ENCODE results near the gene COL21A1. TPM values are rescaled to one million over a fixed set of nuclear protein-coding genes. Genes with fewer than 3 reads are reported as not detected.
"Not testable (repeated sequence)": the region's sequence is repeated elsewhere in the genome, so short reads cannot be mapped to it uniquely, and the experiment has no call there.

The COL21A1 gene
- total RNA-seq (2014; rRNA removed; shearing (Covaris generic)), result 0.25 and 0.41 TPM in 2 replicates

- no peak for DNase-seq (ENCODE audit: low spot score)
Measured at GRCh38 chr6:56246881-56247653, at the start of gene COL21A1. Gene COL21A1, minus strand, starts transcription at chr6:56247580. Its CDS starts 64,962 bp downstream, at chr6:56182618.

GRCh38 chr6:56293781-56294180 lies 46.4 kb upstream of the COL21A1 start:
- no peak for DNase-seq (ENCODE audit: low spot score)

GRCh38 chr6:56292505-56293181 lies 45.3 kb upstream of the COL21A1 start:
- peak; percentile 69 for DNase-seq (ENCODE audit: low spot score)

- DNase-seq (ENCODE audit: low spot score), result no peak
Measured at GRCh38 chr6:56291302-56291917, 44.0 kb upstream of the COL21A1 start.

- no peak for DNase-seq (ENCODE audit: low spot score)
Measured at GRCh38 chr6:56289721-56290120, 42.3 kb upstream of the COL21A1 start.

GRCh38 chr6:56288347-56288746 lies 41.0 kb upstream of the COL21A1 start:
- DNase-seq (ENCODE audit: low spot score), result no peak

- DNase-seq (ENCODE audit: low spot score), result no peak
Measured at GRCh38 chr6:56282391-56282790, 35.0 kb upstream of the COL21A1 start.

- no peak for DNase-seq (ENCODE audit: low spot score)
Measured at GRCh38 chr6:56280126-56280525, 32.7 kb upstream of the COL21A1 start.

- DNase-seq (ENCODE audit: low spot score), result peak; percentile 15
Measured at GRCh38 chr6:56279331-56280080, 32.1 kb upstream of the COL21A1 start.

GRCh38 chr6:56278171-56278591 lies 30.8 kb upstream of the COL21A1 start:
- DNase-seq (ENCODE audit: low spot score), result no peak

GRCh38 chr6:56270812-56271441 lies 23.5 kb upstream of the COL21A1 start:
- no peak for DNase-seq (ENCODE audit: low spot score)

- DNase-seq (ENCODE audit: low spot score), result no peak
Measured at GRCh38 chr6:56268266-56268665, 20.9 kb upstream of the COL21A1 start.

GRCh38 chr6:56266011-56266410 lies 18.6 kb upstream of the COL21A1 start:
- DNase-seq (ENCODE audit: low spot score), result no peak

- DNase-seq (ENCODE audit: low spot score), result no peak
Measured at GRCh38 chr6:56263596-56264315, 16.4 kb upstream of the COL21A1 start.

- DNase-seq (ENCODE audit: low spot score), result not testable (repeated sequence)
Measured at GRCh38 chr6:56260593-56260992, 13.2 kb upstream of the COL21A1 start.

- DNase-seq (ENCODE audit: low spot score), result peak; percentile 39
Measured at GRCh38 chr6:56259234-56260077, 12.1 kb upstream of the COL21A1 start.

- no peak for DNase-seq (ENCODE audit: low spot score)
Measured at GRCh38 chr6:56255349-56255748, 8.0 kb upstream of the COL21A1 start.

- no peak for DNase-seq (ENCODE audit: low spot score)
Measured at GRCh38 chr6:56250266-56250665, 2.9 kb upstream of the COL21A1 start.

- DNase-seq (ENCODE audit: low spot score), result no peak
Measured at GRCh38 chr6:56247654-56248122, 308 bp upstream of the COL21A1 start.

GRCh38 chr6:56246541-56246880 lies 869 bp downstream of the COL21A1 start:
- no peak for DNase-seq (ENCODE audit: low spot score)

Measured in H4 (cell line).